A673 (cell line): Measurements from ENCODE around the gene CRACR2A. TPM values are rescaled to one million over a fixed set of nuclear protein-coding genes. Genes with fewer than 3 reads are reported as not detected.

Source experiments
- BruUV-seq: library from RNA; stranded (reverse); fragments of 400-500 nt; replicated peaks from 2 replicates; lab custom pipeline; 2021; lab: Mats Ljungman, UMichigan
- CTCF ChIA-PET: fragments of 300-600 bp; sonication (Branson Sonifier 250); formaldehyde crosslinking; loops from one replicate; lab custom pipeline; 2022; ENCODE audit warnings: antibody characterized with exemption; lab: Charles Lee
- POLR2A ChIA-PET: fragments of 300-600 bp; sonication (Branson Sonifier 250); formaldehyde crosslinking; loops from one replicate; lab custom pipeline; 2022; ENCODE audit warnings: antibody characterized with exemption; ENCODE audit not compliant: low non-redundant PET; lab: Charles Lee
- DNase-seq: peaks from one replicate; pipeline ENCODE4 v3.0.0-alpha.2; 2015; ENCODE audit warnings: low spot score
- H3K27ac ChIP-seq: fragments of 200-600 bp; sonication (generic); 2 replicates; pipeline ENCODE4 v1.5.1; 2016; ENCODE audit warnings: mixed run types, low read depth, mild to moderate bottlenecking, mixed read lengths, antibody characterized with exemption, low read length; ENCODE audit not compliant: poor library complexity, severe bottlenecking
- H3K27me3 ChIP-seq: fragments of 200-600 bp; sonication (generic); replicated peaks from 2 replicates; pipeline ENCODE4 v1.6.1; 2017; ENCODE audit warnings: mixed run types, low read depth, mild to moderate bottlenecking, mixed read lengths, antibody characterized with exemption, low read length; ENCODE audit not compliant: insufficient read depth, poor library complexity
- H3K36me3 ChIP-seq: fragments of 200-600 bp; sonication (generic); 2 replicates; pipeline ENCODE4 v1.6.1; 2016; ENCODE audit warnings: mixed run types, mild to moderate bottlenecking, mixed read lengths, antibody characterized with exemption, low read length; ENCODE audit not compliant: insufficient read depth, poor library complexity, severe bottlenecking
- H3K4me1 ChIP-seq: fragments of 200-600 bp; sonication (generic); 2 replicates; pipeline ENCODE4 v1.6.1; 2017; ENCODE audit warnings: mixed run types, mild to moderate bottlenecking, mixed read lengths, antibody characterized with exemption, low read length; ENCODE audit not compliant: insufficient read depth, poor library complexity, severe bottlenecking
- H3K4me3 ChIP-seq: fragments of 200-600 bp; sonication (generic); 2 replicates; pipeline ENCODE4 v1.5.1; 2016; ENCODE audit warnings: low read depth, mixed run types, mild to moderate bottlenecking, mixed read lengths, low read length; ENCODE audit not compliant: poor library complexity, severe bottlenecking
- H3K9me3 ChIP-seq: fragments of 200-600 bp; sonication (generic); 2 replicates; pipeline ENCODE4 v1.6.1; 2016; ENCODE audit warnings: mixed run types, low read depth, mild to moderate bottlenecking, mixed read lengths, antibody characterized with exemption, low read length; ENCODE audit not compliant: poor library complexity, severe bottlenecking
- CTCF ChIP-seq: fragments of 300-800, 200-600 bp; sonication (generic); conservative IDR thresholded peaks from 2 replicates; pipeline ENCODE4 v1.5.1; 2017; ENCODE audit warnings: low read depth, mild to moderate bottlenecking, antibody characterized with exemption, low read length, moderate library complexity, mixed read lengths
- EZH2 ChIP-seq: fragments of 200-600 bp; sonication (generic); IDR thresholded peaks from 2 replicates; pipeline ENCODE4 v1.6.1; 2017; ENCODE audit warnings: borderline replicate concordance, low read depth, mild to moderate bottlenecking, mixed read lengths, antibody characterized with exemption, low read length; ENCODE audit not compliant: poor library complexity, severe bottlenecking
- intact Hi-C: fragments of 100-400 bp; cut with micrococcal nuclease; formaldehyde crosslinking; loops from one replicate; pipeline ENCODE4 v1.10.0; 2022; ENCODE audit not compliant: unreplicated experiment
- total RNA-seq: library from RNA; stranded (reverse); gene quantifications from 2 replicates; pipeline ENCODE4 v1.2.3, GENCODE V29; 2021

The CRACR2A gene
- total RNA-seq, 1 experiment from 2014 or later: 0.13 TPM

DNA sequence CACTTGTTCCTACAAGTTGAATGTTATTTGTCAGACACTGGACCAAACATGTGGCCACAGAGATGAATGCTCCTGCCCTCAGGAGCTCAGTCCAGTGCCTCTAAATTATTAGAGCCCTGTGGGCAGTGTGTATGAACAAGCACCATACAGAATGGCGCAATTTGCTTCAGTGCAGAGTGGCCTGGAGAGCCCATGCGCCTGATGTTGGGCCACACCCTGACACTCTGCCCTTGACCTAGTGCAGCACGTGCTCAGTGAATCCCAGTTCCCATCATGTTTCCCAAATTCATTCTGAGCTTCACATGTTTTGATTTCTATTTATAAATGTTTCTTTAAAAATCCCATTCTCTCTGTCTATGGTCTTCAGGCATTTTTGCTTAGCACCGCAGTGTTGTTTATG, 145.1 kb downstream of the CRACR2A start:
- H3K27me3 ChIP-seq: peaks cover 44% of the 10 kb centered on the region
- no TSS peak for BruUV-seq
- TF ChIP-seq CTCF: no peak
- no peak for TF ChIP-seq EZH2
- CTCF ChIA-PET: no interaction called here
- H3K27ac ChIP-seq: no peak overlapping the region
- H3K36me3 ChIP-seq: no peaks in the 10 kb centered on the region
- POLR2A ChIA-PET: no interaction called here
- DNase-seq: no peak
- intact Hi-C loops: no loop called here
- no peaks in the 10 kb centered on the region for H3K4me1 ChIP-seq
- peaks cover 3% of the 10 kb centered on the region for H3K9me3 ChIP-seq
- H3K4me3 ChIP-seq: no peak overlapping the region

- H3K36me3 ChIP-seq: no peaks in the 10 kb centered on the region
- TF ChIP-seq EZH2 (no peak), CTCF (no peak)
- CTCF ChIA-PET: no interaction called here
Measured at GRCh38 chr12:3607039-3607720, 145.7 kb downstream of the CRACR2A start.

DNA sequence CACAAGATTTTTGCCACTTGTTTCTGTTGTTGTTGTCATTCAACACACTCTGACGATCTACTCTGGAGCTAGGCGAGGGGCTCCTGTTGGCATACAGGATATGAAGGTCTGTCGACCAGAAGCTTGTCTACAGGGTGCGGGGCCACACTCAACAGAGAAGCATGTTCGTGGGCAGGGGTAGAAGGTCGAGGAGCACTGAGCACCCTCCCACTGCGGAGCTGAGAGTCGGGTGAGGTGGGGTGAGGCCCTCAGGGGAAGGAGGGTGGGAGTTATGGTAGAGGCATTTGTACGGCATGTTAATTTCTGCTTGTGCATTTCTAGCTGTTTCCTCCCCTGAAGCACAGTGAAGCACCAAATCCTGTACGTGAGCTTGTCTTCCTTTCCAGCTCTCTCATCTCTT, 146.8 kb downstream of the CRACR2A start:
- H3K4me3 ChIP-seq: no peak overlapping the region
- CTCF ChIA-PET: no interaction called here
- H3K9me3 ChIP-seq: peaks cover 3% of the 10 kb centered on the region
- H3K27ac ChIP-seq: no peak overlapping the region
- H3K4me1 ChIP-seq: no peaks in the 10 kb centered on the region
- intact Hi-C loops: no loop called here
- DNase-seq: no peak
- TF ChIP-seq EZH2 (no peak), CTCF (no peak)
- peaks cover 38% of the 10 kb centered on the region for H3K27me3 ChIP-seq
- POLR2A ChIA-PET: no interaction called here
- H3K36me3 ChIP-seq: no peaks in the 10 kb centered on the region
- BruUV-seq: no TSS peak

More at GRCh38 chr12:3607039-3607720, 145.7 kb downstream of the CRACR2A start:
- Histone ChIP-seq H3K4me1 (no peaks in the 10 kb centered on the region), H3K27me3 (peaks cover 44% of the 10 kb centered on the region), H3K4me3 (no peak overlapping the region), H3K9me3 (peaks cover 3% of the 10 kb centered on the region), H3K27ac (no peak overlapping the region)
- DNase-seq: no peak
- BruUV-seq: no TSS peak
- POLR2A ChIA-PET: no interaction called here
- intact Hi-C loops: no loop called here
